GM19397 (cell line): ENCODE results near the gene LIN9.

Source experiments
- ATAC-seq: cut with Tn5 transposase; IDR thresholded peaks from one replicate; pipeline ENCODE4 v1.9.1; 2021; ENCODE audit warnings: mild to moderate bottlenecking, moderate library complexity; ENCODE audit not compliant: unreplicated experiment

The LIN9 gene

GRCh38 chr1:226181996-226182714 lies 126.8 kb downstream of the LIN9 start:
- no peak for ATAC-seq
